Calu3 (cell line): ENCODE data around the gene COIL. TPM values are rescaled to one million over a fixed set of nuclear protein-coding genes. Genes with fewer than 3 reads are reported as not detected.
"Not testable (repeated sequence)": the region's sequence is repeated elsewhere in the genome, so short reads cannot be mapped to it uniquely, and the experiment has no call there.

Experiments used
- BruUV-seq: library from RNA; stranded (reverse); fragments of 400-500 nt; replicated peaks from 2 replicates; lab custom pipeline; 2021; lab: Mats Ljungman, UMichigan
- CTCF ChIA-PET: fragments of 300-600 bp; sonication (Branson Sonifier 250); formaldehyde crosslinking; loops from one replicate; lab custom pipeline; 2022; ENCODE audit warnings: antibody characterized with exemption; lab: Charles Lee
- DNase-seq: peaks from one replicate; pipeline ENCODE4 v3.0.0; 2022
- H3K27ac Mint-ChIP-seq: one replicate; pipeline ENCODE4 v1.8.0; 2022; ENCODE audit warnings: mixed read lengths; ENCODE audit not compliant: unreplicated experiment
- H3K27me3 Mint-ChIP-seq: one replicate; pipeline ENCODE4 v1.8.0; 2022; ENCODE audit warnings: mixed read lengths; ENCODE audit not compliant: unreplicated experiment
- H3K36me3 Mint-ChIP-seq: one replicate; pipeline ENCODE4 v1.8.0; 2022; ENCODE audit warnings: mild to moderate bottlenecking, moderate library complexity, mixed read lengths; ENCODE audit not compliant: insufficient read depth, unreplicated experiment
- H3K4me1 Mint-ChIP-seq: one replicate; pipeline ENCODE4 v1.8.0; 2022; ENCODE audit warnings: mild to moderate bottlenecking, low read depth, mixed read lengths; ENCODE audit not compliant: unreplicated experiment
- H3K4me3 Mint-ChIP-seq: one replicate; pipeline ENCODE4 v1.8.0; 2022; ENCODE audit warnings: mild to moderate bottlenecking, low read depth, moderate library complexity, mixed read lengths; ENCODE audit not compliant: unreplicated experiment
- H3K9me3 Mint-ChIP-seq: one replicate; pipeline ENCODE4 v1.8.0; 2022; ENCODE audit warnings: low read depth, mixed read lengths; ENCODE audit not compliant: unreplicated experiment
- intact Hi-C: fragments of 100-400 bp; cut with micrococcal nuclease; formaldehyde crosslinking; loops from one replicate; pipeline ENCODE4 v1.10.0; 2022; ENCODE audit not compliant: unreplicated experiment
- total RNA-seq: library from RNA; stranded (reverse); gene quantifications from 2 replicates; pipeline ENCODE4 v1.2.3, GENCODE V29; 2022
- TF ChIP-seq, protein P1 (sequence below): fragments of 200-600 bp; IDR thresholded peaks from one replicate; pipeline ENCODE4 v1.8.0; 2022; ENCODE audit warnings: antibody characterized with exemption; ENCODE audit not compliant: unreplicated experiment

Gene COIL
- total RNA-seq, 1 experiment from 2014 or later, result 13.5 TPM

DNA sequence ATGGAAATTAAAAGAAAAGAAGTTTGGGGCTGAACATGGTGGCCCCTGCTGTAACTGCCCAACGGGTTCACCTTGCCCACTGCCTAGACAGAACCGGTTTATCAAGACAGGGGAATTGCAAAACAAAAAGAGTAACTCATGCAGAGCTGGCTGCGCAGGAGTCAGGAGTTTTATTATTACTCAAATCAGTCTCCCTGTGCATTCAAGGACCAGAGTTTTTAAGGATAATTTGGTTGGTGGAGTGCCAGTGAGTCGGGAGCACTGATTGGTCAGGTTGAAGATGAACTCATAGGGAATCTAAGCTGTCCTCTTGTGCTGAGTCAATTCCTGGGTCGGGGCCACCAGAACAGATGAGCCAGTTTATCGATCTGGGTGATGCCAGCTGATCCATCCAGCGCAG, 12.7 kb upstream of the COIL start:
- H3K27me3 Mint-ChIP-seq, result no peaks in the 10 kb centered on the region
- H3K4me1 Mint-ChIP-seq, result peaks cover 6% of the 10 kb centered on the region
- CTCF ChIA-PET, result no interaction called here
- peak; percentile 43 for DNase-seq
- intact Hi-C loops, result no loop called here
- H3K27ac Mint-ChIP-seq, result peak overlapping the region; percentile 52
- H3K36me3 Mint-ChIP-seq, result peaks cover 9% of the 10 kb centered on the region
- BruUV-seq, result no TSS peak
- H3K9me3 Mint-ChIP-seq, result no peaks in the 10 kb centered on the region
- TF ChIP-seq, protein P1, sequence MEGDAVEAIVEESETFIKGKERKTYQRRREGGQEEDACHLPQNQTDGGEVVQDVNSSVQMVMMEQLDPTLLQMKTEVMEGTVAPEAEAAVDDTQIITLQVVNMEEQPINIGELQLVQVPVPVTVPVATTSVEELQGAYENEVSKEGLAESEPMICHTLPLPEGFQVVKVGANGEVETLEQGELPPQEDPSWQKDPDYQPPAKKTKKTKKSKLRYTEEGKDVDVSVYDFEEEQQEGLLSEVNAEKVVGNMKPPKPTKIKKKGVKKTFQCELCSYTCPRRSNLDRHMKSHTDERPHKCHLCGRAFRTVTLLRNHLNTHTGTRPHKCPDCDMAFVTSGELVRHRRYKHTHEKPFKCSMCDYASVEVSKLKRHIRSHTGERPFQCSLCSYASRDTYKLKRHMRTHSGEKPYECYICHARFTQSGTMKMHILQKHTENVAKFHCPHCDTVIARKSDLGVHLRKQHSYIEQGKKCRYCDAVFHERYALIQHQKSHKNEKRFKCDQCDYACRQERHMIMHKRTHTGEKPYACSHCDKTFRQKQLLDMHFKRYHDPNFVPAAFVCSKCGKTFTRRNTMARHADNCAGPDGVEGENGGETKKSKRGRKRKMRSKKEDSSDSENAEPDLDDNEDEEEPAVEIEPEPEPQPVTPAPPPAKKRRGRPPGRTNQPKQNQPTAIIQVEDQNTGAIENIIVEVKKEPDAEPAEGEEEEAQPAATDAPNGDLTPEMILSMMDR, result no peak
- H3K4me3 Mint-ChIP-seq, result no peak overlapping the region

DNA sequence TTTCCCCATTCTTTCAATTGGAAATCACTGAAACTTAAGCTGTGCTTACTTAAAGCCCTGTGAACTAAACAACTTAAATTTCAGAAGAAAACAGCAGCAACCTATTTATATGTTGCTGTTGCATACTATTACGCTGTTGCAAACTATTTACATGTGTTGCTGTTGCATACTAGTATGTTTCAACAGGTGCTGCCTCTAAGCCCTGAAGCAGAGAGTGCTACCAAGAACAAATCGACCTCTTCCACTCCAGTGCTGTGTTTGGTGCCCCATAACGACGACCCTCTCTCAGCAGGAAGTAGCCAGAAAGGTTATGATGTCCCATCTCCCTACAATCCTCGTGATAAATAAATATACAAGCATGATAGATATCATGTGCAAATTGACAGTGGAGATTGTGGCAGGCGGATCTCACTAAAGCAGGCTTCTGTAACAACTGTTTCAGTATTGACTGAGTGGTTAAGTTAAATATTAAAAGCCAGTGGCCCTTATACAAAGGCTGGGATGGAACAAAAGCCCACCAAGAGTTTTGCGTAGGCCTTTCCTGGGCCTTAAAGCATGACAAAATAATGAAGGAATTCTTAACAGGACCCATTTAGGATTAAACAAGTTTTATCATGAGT, 11.4 kb upstream of the COIL start:
- H3K4me1 Mint-ChIP-seq, result no peaks in the 10 kb centered on the region
- TF ChIP-seq, protein P1, result no peak

DNA sequence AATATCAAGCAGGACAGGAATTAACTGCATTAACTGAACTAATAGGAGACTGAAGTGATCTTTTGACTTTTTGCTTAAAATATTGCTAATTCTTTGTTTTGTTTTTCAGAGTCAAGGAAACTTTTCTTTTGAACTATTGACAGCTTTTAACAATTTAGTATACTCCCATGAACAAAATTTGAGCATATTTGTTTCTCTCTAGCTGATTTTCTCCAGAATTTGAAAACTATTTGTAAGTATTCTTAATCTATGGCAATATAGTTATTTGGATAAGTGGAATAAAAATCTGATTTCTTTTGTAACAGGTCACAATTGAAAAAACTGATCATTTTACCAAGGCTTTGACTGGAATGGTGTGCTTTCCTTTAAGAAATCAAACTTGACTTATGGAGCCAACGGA, 10.1 kb upstream of the COIL start:
- H3K4me3 Mint-ChIP-seq, result no peak overlapping the region
- DNase-seq, result no peak
- CTCF ChIA-PET, result no interaction called here
- intact Hi-C loops, result no loop called here
- TF ChIP-seq, protein P1, result no peak
- BruUV-seq, result no TSS peak
- no peak overlapping the region for H3K27ac Mint-ChIP-seq
- no peaks in the 10 kb centered on the region for H3K9me3 Mint-ChIP-seq
- peaks cover 7% of the 10 kb centered on the region for H3K4me1 Mint-ChIP-seq
- no peaks in the 10 kb centered on the region for H3K36me3 Mint-ChIP-seq
- H3K27me3 Mint-ChIP-seq, result no peaks in the 10 kb centered on the region

More for the DNA sequence above, 11.4 kb upstream of the COIL start:
- no peak for DNase-seq
- BruUV-seq, result no TSS peak
- intact Hi-C loops, result no loop called here
- Mint-ChIP-seq H3K4me3 (no peak overlapping the region), H3K36me3 (no peaks in the 10 kb centered on the region), H3K27me3 (no peaks in the 10 kb centered on the region), H3K27ac (no peak overlapping the region), H3K9me3 (no peaks in the 10 kb centered on the region)
- CTCF ChIA-PET, result no interaction called here

- intact Hi-C loops, result no loop called here
These were observed 5.5 kb upstream of the COIL start for GRCh38 chr17:56966338-56966737.

DNA sequence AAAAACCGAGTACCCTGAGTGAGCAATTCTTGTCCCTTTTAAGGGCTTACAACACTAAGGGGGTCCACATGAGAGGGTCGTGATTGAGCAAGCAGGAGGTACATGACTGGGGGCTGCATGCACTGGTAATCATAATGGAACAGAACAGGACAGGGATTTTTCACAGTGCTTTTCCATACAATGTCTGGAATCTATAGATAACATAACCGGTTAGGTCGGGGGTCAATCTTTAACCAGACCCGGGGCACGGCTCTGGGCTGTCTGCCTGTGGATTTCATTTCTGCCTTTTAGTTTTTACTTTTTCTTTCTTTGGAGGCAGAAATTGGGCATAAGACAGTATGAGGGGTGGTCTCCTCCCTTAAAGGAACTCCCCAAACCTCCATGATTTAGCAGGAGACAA, 4.8 kb upstream of the COIL start:
- CTCF ChIA-PET, intact Hi-C loops, H3K27me3 Mint-ChIP-seq, H3K36me3 Mint-ChIP-seq, H3K9me3 Mint-ChIP-seq, BruUV-seq: not testable (repeated sequence)
- Mint-ChIP-seq H3K27ac (peak overlapping the region; percentile 27), H3K4me3 (peak overlapping the region; percentile 50), H3K4me1 (peaks cover 19% of the 10 kb centered on the region)
- DNase-seq, result peak; percentile 59

More at GRCh38 chr17:56966338-56966737, 5.5 kb upstream of the COIL start:
- Mint-ChIP-seq H3K9me3 (no peaks in the 10 kb centered on the region), H3K27me3 (no peaks in the 10 kb centered on the region), H3K4me1 (peaks cover 19% of the 10 kb centered on the region), H3K4me3 (no peak overlapping the region), H3K27ac (no peak overlapping the region), H3K36me3 (no peaks in the 10 kb centered on the region)
- no TSS peak for BruUV-seq
- DNase-seq, result no peak
- TF ChIP-seq, protein P1, result no peak
- CTCF ChIA-PET, result no interaction called here

DNA sequence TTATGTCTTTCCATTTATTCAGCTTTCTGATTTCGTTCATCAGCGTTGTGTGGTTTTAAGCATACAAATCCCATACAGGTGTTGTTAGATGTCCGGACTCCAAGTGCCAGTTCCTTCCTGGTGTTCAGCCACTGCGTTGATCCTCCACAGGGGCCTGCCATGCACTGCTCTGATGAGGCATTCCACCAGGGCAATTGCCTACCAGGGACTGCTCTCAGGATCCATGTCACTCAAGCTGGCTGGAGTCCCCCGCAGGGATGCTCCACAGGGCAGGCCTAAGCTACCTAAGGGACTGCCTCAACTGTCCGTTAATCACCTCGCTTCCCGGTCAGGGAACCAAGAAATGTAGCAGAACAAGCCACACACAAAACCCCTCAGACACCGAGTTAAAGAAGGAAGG, 4.4 kb upstream of the COIL start:
- DNase-seq, result peak; percentile 7
- intact Hi-C loops, BruUV-seq, CTCF ChIA-PET, H3K9me3 Mint-ChIP-seq, H3K36me3 Mint-ChIP-seq, H3K27me3 Mint-ChIP-seq: not testable (repeated sequence)
- peak overlapping the region; percentile 27 for H3K27ac Mint-ChIP-seq
- H3K4me3 Mint-ChIP-seq, result peak overlapping the region; percentile 50
- H3K4me1 Mint-ChIP-seq, result peaks cover 19% of the 10 kb centered on the region
